GM12864 (cell line): ENCODE measurements around the gene LRRFIP1.

ENCODE experiments used
- DNase-seq: peaks from one replicate; pipeline ENCODE4 v3.0.0-alpha.2; 2011; ENCODE audit warnings: low read depth
- H3K4me3 ChIP-seq: 2 replicates; pipeline ENCODE4 v1.5.1; 2011; ENCODE audit warnings: mild to moderate bottlenecking, low read depth, low read length, control low read depth
- TF ChIP-seq, protein P1 (sequence below): IDR thresholded peaks from 2 replicates; pipeline ENCODE4 v1.5.1; 2011; ENCODE audit warnings: low read depth, mild to moderate bottlenecking, moderate library complexity, low read length, control low read depth, inconsistent platforms; ENCODE audit errors: missing control alignments

LRRFIP1 gene

DNA sequence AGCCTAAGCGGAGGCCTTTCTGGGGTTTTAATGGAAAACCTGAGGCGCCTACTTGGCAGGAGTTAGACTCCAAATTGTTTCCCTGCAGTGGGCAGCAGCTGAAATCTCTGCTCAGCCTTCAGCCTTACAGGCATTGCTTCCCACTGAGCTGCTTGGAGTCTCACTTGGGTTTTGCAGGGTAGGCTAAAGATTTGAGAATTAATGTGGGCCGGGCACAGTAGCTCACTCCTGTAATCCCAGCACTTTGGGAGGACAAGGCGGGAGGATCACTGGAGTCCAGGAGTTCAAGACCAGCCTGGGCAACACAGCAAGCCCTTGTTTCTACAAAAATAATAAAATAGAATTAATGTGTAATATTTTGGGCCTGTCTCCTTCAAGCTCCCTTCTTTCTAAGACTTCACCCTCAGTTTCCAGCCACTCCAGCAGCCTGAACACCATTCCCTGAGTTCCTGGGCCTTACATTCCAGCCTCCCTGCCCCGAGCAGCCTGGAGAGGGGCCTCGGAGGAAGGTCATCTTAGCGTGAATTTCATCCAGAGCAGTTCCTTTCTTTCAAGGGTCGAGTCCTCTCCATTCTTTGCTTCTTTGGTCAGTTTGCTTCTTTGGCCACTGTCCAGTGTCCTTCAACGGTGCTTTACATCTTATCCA, 27.8 kb upstream of the LRRFIP1 start:
- TF ChIP-seq, protein P1, sequence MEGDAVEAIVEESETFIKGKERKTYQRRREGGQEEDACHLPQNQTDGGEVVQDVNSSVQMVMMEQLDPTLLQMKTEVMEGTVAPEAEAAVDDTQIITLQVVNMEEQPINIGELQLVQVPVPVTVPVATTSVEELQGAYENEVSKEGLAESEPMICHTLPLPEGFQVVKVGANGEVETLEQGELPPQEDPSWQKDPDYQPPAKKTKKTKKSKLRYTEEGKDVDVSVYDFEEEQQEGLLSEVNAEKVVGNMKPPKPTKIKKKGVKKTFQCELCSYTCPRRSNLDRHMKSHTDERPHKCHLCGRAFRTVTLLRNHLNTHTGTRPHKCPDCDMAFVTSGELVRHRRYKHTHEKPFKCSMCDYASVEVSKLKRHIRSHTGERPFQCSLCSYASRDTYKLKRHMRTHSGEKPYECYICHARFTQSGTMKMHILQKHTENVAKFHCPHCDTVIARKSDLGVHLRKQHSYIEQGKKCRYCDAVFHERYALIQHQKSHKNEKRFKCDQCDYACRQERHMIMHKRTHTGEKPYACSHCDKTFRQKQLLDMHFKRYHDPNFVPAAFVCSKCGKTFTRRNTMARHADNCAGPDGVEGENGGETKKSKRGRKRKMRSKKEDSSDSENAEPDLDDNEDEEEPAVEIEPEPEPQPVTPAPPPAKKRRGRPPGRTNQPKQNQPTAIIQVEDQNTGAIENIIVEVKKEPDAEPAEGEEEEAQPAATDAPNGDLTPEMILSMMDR: no peak
- no peak overlapping the region for H3K4me3 ChIP-seq
- no peak for DNase-seq

DNA sequence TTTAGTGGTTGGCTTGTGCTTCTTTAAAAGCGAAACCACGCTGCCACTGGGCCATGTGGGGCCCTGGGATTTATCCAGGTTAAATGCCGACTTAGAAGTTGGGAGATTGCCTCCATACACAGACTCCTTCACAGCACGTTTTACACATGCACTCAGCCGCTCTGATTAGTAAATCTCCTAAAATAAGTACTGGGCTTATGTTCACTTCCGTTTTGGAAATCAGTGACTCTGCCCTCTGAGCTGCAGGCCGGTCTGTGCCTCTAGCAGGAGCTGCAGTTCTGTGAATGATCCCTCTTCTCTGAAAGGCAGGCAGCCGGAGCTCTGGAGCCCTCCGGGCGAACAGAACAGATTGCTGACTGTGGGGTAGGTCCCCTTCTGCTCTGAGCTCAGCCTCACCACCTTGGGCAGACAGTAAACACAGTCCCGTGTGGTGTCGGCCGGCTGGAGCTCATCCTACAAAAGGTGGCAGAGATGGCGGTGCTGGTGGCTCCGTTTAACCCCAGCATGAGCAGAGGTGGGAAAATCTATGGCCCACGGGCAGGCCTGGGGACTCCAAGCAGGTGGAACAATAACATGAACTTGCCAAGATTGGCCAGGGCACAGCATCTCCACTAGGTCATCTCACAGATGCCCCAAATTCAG, 27.1 kb upstream of the LRRFIP1 start:
- H3K4me3 ChIP-seq: no peak overlapping the region
- TF ChIP-seq, protein P1: no peak
- DNase-seq: no peak

DNA sequence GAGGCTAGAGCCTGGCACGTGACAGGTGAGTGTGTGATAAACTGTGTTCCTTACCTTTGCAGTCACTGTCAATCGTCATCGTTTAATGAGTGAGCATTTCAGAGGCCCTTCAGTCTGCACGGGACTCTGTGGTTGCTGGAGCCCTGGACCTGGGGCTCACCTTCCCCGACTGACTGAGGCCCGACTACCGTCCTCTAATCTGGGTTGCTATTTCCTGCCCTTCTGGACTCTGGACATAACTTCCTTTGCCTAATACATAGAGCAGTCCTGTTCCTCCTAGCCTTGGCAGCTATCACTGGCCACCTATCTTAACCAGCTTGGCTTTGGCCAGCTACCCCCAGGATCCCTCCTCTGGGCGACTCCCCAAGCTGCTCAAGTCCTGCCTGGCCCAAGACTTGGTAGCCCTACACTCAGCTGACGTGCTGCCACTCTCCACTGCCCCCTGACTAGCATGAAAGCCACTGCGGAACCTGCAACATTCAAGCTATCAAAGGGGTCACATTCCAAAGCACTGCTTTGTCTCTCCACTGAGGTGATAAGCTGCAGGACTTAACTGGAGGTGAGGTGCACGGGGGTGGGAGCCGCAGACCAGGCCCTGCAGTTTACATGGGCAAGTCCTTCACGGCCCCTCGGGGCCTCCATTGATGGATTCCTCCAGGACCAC, 25.8 kb upstream of the LRRFIP1 start:
- no peak for DNase-seq
- TF ChIP-seq, protein P1: no peak

DNA sequence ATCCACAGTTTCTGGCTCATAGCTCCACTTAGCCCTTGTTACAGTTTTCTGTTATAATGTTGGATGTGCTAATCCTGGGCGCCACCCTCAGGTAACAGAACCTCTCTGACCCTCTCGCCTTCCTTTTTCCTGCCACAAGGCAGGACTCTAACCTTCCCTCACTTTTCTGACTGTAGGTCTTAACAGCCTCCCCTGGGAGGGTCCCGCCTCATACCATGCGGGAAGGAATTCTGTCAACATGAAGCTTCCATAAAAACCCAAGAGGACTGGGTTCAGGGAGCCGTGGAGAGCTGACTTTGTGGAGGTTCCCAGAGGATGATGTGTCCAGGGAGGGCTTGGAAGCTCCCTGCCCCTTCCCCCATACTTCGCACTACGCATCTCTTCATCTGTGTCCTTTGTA, 25.0 kb upstream of the LRRFIP1 start:
- no peak overlapping the region for H3K4me3 ChIP-seq
- DNase-seq: no peak
- TF ChIP-seq, protein P1: no peak

More for the DNA sequence above, 25.8 kb upstream of the LRRFIP1 start:
- H3K4me3 ChIP-seq: no peak overlapping the region

DNA sequence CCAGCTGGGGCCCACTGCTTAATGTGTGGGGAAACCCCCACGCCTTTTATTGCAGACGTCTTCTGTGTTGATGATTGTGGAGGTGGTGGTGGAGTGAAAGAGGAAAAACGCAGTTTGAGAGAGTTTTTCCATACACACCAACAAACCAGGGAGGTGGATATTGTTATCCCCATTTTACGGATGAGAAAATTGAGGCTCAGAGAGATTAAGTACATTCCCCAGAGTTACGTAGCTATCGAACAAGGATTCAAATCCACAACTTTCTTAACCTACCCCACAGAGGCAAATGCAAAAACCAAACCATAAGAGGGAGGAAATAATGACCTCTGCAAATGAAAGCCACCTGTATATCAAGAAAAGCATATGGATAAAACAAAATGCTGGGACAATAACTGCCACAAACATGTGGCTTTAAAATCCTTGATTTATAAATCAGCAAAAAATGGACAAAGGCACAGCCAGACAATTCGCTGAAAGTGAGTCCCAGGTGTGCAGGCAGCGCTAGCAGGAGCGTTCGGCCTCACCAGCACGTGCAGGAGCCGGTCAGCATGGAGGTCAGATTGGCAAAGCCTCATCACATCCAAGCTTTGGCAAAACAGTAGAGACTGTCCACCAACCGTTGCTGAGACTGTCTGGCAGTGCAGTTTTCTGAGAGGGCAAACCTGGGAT, 24.2 kb upstream of the LRRFIP1 start:
- TF ChIP-seq, protein P1: no peak
- H3K4me3 ChIP-seq: no peak overlapping the region
- DNase-seq: no peak

DNA sequence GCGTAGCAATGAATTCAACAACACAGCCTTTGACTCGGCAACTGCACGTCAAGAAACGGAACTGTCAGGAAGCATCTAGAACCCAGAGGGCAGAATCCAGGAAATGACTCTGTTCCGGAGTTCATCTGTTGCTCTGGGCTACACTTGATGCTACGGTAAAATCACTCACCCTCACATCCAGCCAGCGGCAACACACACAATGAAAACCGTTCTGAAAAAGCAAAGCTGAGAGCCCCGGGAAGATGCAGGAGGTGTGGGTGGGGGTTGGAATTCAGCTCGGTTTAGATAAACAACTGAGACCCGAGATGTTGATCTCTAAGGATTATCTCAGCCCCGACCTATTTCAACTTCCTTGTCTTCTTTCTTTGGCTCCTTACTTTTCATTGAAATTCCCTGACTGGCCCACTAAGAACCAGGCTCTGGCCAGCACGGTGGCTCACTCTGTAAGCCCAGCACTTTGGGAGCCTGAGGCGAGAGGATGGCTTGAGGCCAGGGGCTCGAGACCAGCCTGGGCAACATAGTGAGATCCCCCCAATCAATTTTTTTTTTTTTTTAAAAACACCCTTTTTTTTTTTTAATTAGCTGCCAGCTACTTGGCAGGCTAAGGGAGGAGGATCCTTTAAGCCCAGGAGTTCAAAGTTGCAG, 23.5 kb upstream of the LRRFIP1 start:
- TF ChIP-seq, protein P1: no peak
- H3K4me3 ChIP-seq: no peak overlapping the region
- DNase-seq: no peak
